GM23338 (cell line): ENCODE data around the gene NR1I2. TPM values are rescaled to one million over a fixed set of nuclear protein-coding genes. Genes with fewer than 3 reads are reported as not detected.

ENCODE experiments used
- ATAC-seq: fragments of 200-7000 bp; cut with Tn5 transposase; 3 replicates; pipeline ENCODE4 v1.9.1; 2020
- DNase-seq: peaks from one replicate; pipeline ENCODE4 v3.0.0-alpha.2; 2015; ENCODE audit warnings: low spot score
- H2AFZ ChIP-seq: fragments of 200-600 bp; sonication (generic); 2 replicates; pipeline ENCODE4 v1.8.0; 2016; ENCODE audit warnings: antibody characterized with exemption, mild to moderate bottlenecking, moderate library complexity
- H3F3A ChIP-seq: fragments of 200-600 bp; sonication (generic); replicated peaks from 2 replicates; pipeline ENCODE4 v1.8.0; 2017; ENCODE audit warnings: antibody characterized with exemption, mixed run types, low read depth
- H3K27ac ChIP-seq: fragments of 200-600 bp; sonication (generic); 2 replicates; pipeline ENCODE4 v1.6.1; 2016; ENCODE audit warnings: low read depth
- H3K27me3 ChIP-seq: fragments of 200-600 bp; sonication (generic); 2 replicates; pipeline ENCODE4 v1.8.0; 2016; ENCODE audit warnings: mild to moderate bottlenecking, mixed run types, moderate library complexity; ENCODE audit not compliant: insufficient read depth
- H3K36me3 ChIP-seq: fragments of 200-600 bp; sonication (generic); 2 replicates; pipeline ENCODE4 v1.8.0; 2016; ENCODE audit warnings: mild to moderate bottlenecking; ENCODE audit not compliant: insufficient read depth
- H3K4me1 ChIP-seq: fragments of 200-600 bp; sonication (generic); 2 replicates; pipeline ENCODE4 v1.8.0; 2016; ENCODE audit warnings: mild to moderate bottlenecking, moderate library complexity; ENCODE audit not compliant: insufficient read depth
- H3K4me2 ChIP-seq: fragments of 200-600 bp; sonication (generic); 2 replicates; pipeline ENCODE4 v1.7.1; 2017; ENCODE audit warnings: mixed run types
- H3K4me3 ChIP-seq: fragments of 200-600 bp; sonication (generic); 2 replicates; pipeline ENCODE4 v1.6.1; 2016; ENCODE audit warnings: mixed run types
- H3K79me2 ChIP-seq: fragments of 200-600 bp; sonication (generic); replicated peaks from 2 replicates; pipeline ENCODE4 v1.8.0; 2017; ENCODE audit warnings: mild to moderate bottlenecking; ENCODE audit not compliant: insufficient read depth
- H3K9me2 ChIP-seq: fragments of 200-600 bp; sonication (generic); 2 replicates; pipeline ENCODE4 v1.8.0; 2017; ENCODE audit not compliant: insufficient read depth
- H4K20me1 ChIP-seq: fragments of 200-600 bp; sonication (generic); replicated peaks from 2 replicates; pipeline ENCODE4 v1.8.0; 2017; ENCODE audit warnings: mild to moderate bottlenecking; ENCODE audit not compliant: insufficient read depth
- H3K27ac Mint-ChIP-seq: 2 replicates; pipeline ENCODE4 v1.8.0; 2020; ENCODE audit warnings: inconsistent platforms, mild to moderate bottlenecking, moderate library complexity, mixed read lengths
- H3K27me3 Mint-ChIP-seq: 3 replicates; pipeline ENCODE4 v1.8.0; 2022; ENCODE audit warnings: low read depth, mild to moderate bottlenecking, moderate library complexity, mixed read lengths, inconsistent platforms; ENCODE audit not compliant: insufficient read depth, poor library complexity
- H3K36me3 Mint-ChIP-seq: 3 replicates; pipeline ENCODE4 v1.8.0; 2021; ENCODE audit warnings: low read depth, mild to moderate bottlenecking, inconsistent platforms, moderate library complexity, mixed read lengths
- H3K4me1 Mint-ChIP-seq: 3 replicates; pipeline ENCODE4 v1.8.0; 2020; ENCODE audit warnings: mild to moderate bottlenecking, inconsistent platforms, mixed read lengths
- H3K4me3 Mint-ChIP-seq: 3 replicates; pipeline ENCODE4 v1.8.0; 2021; ENCODE audit warnings: moderate library complexity, mild to moderate bottlenecking, inconsistent platforms, mixed read lengths
- H3K9me3 Mint-ChIP-seq: 3 replicates; pipeline ENCODE4 v1.8.0; 2020; ENCODE audit warnings: moderate library complexity, mild to moderate bottlenecking, inconsistent platforms, mixed read lengths
- CTCF ChIP-seq, 2 experiments: fragments of 200-600 bp in 1 of 2; sonication (generic) in 1 of 2; conservative IDR thresholded peaks; 2 replicates each; pipeline versions ENCODE4 v1.5.1 to v1.6.1; 2016 to 2017; ENCODE audit warnings: antibody characterized with exemption in 2 of 2, low read depth in 2 of 2, mild to moderate bottlenecking in 2 of 2, moderate library complexity in 1 of 2
- EZH2phosphoT487 ChIP-seq: fragments of 200-600 bp; sonication (generic); IDR thresholded peaks from one replicate; pipeline ENCODE4 v1.8.1; 2018; ENCODE audit warnings: antibody characterized with exemption; ENCODE audit not compliant: unreplicated experiment
- JUNB ChIP-seq: IDR thresholded peaks from one replicate; pipeline ENCODE4 v1.6.1; 2016; ENCODE audit warnings: antibody characterized with exemption; ENCODE audit not compliant: unreplicated experiment
- NANOG ChIP-seq: IDR thresholded peaks from 2 replicates; pipeline ENCODE4 v1.6.1; 2016; ENCODE audit warnings: antibody characterized with exemption, borderline replicate concordance
- REST ChIP-seq: IDR thresholded peaks from one replicate; pipeline ENCODE4 v1.6.1; 2018; ENCODE audit warnings: antibody characterized with exemption; ENCODE audit not compliant: unreplicated experiment
- STAT1 ChIP-seq: IDR thresholded peaks from one replicate; pipeline ENCODE4 v1.6.1; 2016; ENCODE audit warnings: antibody characterized with exemption; ENCODE audit not compliant: unreplicated experiment
- ZNF114 ChIP-seq: fragments of 250-450 bp; sonication (Bioruptor Pico); IDR thresholded peaks from 2 replicates; pipeline ENCODE4 v1.5.0; 2020; ENCODE audit warnings: mild to moderate bottlenecking, moderate library complexity
- ZNF331 ChIP-seq: fragments of 250-450 bp; sonication (Bioruptor Pico); IDR thresholded peaks from 2 replicates; pipeline ENCODE4 v1.5.0; 2020; ENCODE audit warnings: low read depth, mild to moderate bottlenecking, moderate library complexity
- ZNF462 ChIP-seq: fragments of 250-450 bp; sonication (Bioruptor Pico); IDR thresholded peaks from 2 replicates; pipeline ENCODE4 v1.5.0; 2020; ENCODE audit warnings: mild to moderate bottlenecking, moderate library complexity
- polyA plus RNA-seq: library from polyadenylated mRNA; unstranded; fragments of >200 nt; fragmentation: Nextera tagmentation; extraction: Ambion mirVana; gene quantifications from 2 replicates; pipeline ENCODE4 v1.2.1, GENCODE V29; 2016
- total RNA-seq: library from RNA; depleted of rRNA; stranded (reverse); fragments of >200 nt; shearing (Covaris generic); gene quantifications from 2 replicates; pipeline ENCODE4 v1.2.3, GENCODE V29; 2014

The NR1I2 gene
- total and polyA plus RNA-seq, 2 experiments from 2014 or later: 0.89 to 4.4 TPM

- TF ChIP-seq JUNB (no peak), CTCF (conservative IDR thresholded peaks at IDR 0.05; ENCODE audit: low read depth in 2 of 2) (no peak), ZNF114 (no peak), ZNF331 (no peak), EZH2phosphoT487 (no peak), NANOG (no peak)
- Histone ChIP-seq H3K4me3 (no peak overlapping the region), H2AFZ (no peak overlapping the region), H4K20me1 (no peaks in the 10 kb centered on the region; the same call in 1 of the 2 replicates), H3K79me2 (no peaks in the 10 kb centered on the region), H3K36me3 (no peaks in the 10 kb centered on the region), H3F3A (no peaks in the 10 kb centered on the region), H3K9me2 (no peaks in the 10 kb centered on the region), H3K27ac (no peak overlapping the region), H3K27me3 (no peaks in the 10 kb centered on the region), H3K4me1 (peaks cover 14% of the 10 kb centered on the region), H3K4me2 (no peak overlapping the region)
- H3K9me3 Mint-ChIP-seq: no peaks in the 10 kb centered on the region
- no peak overlapping the region for H3K27ac Mint-ChIP-seq
- peaks cover 6% of the 10 kb centered on the region; the same call in 2 of the 3 replicates for H3K36me3 Mint-ChIP-seq
- no peak overlapping the region for H3K4me3 Mint-ChIP-seq
- no peak for DNase-seq
- H3K4me1 Mint-ChIP-seq: peaks cover 12% of the 10 kb centered on the region
- ATAC-seq: no peak
- no peaks in the 10 kb centered on the region for H3K27me3 Mint-ChIP-seq
These were observed 53.0 kb downstream of the NR1I2 start for GRCh38 chr3:119834754-119835370.

GRCh38 chr3:119835556-119835955 is 53.7 kb downstream of the NR1I2 start:
- H2AFZ ChIP-seq: no peak overlapping the region
- no peaks in the 10 kb centered on the region for H3K36me3 ChIP-seq
- DNase-seq: no peak
- TF ChIP-seq ZNF462 (CRISPR knock-in tag) (no peak), NANOG (no peak), STAT1 (no peak), ZNF114 (no peak), REST (no peak)
- no peak for ATAC-seq
- peaks cover 7% of the 10 kb centered on the region; the same call in 1 of the 2 replicates for H3K4me1 ChIP-seq
- no peaks in the 10 kb centered on the region for H3K9me2 ChIP-seq
- no peaks in the 10 kb centered on the region for H3K79me2 ChIP-seq
- H3K4me2 ChIP-seq: no peak overlapping the region
- H3K27ac ChIP-seq: no peak overlapping the region
- H3K27me3 ChIP-seq: no peaks in the 10 kb centered on the region
- no peak overlapping the region for H3K4me3 Mint-ChIP-seq
- H3K36me3 Mint-ChIP-seq: peaks cover 6% of the 10 kb centered on the region; the same call in 2 of the 3 replicates
- no peak overlapping the region for H3K4me3 ChIP-seq
- H3K27ac Mint-ChIP-seq: no peak overlapping the region
- no peaks in the 10 kb centered on the region for H4K20me1 ChIP-seq
- H3K4me1 Mint-ChIP-seq: peaks cover 7% of the 10 kb centered on the region; the same call in 2 of the 3 replicates
- no peaks in the 10 kb centered on the region for H3K27me3 Mint-ChIP-seq
- no peaks in the 10 kb centered on the region for H3K9me3 Mint-ChIP-seq
- H3F3A ChIP-seq: no peaks in the 10 kb centered on the region
